Spleen (tissue), 11 donors: ENCODE measurements around the gene ADD2. TPM values are rescaled to one million over a fixed set of nuclear protein-coding genes. Genes with fewer than 3 reads are reported as not detected.
"Not testable (repeated sequence)": the region's sequence is repeated elsewhere in the genome, so short reads cannot be mapped to it uniquely, and the experiment has no call there.

ENCODE experiments used
- DNase-seq: peaks from one replicate; pipeline ENCODE4 v3.0.0-alpha.2; 2020
- H3K27ac ChIP-seq, 8 donors: fragments of 200-600 bp; sonication (generic) in 7 of 8; 1 replicate in 4 of 8; 2 replicates in 4 of 8; pipeline versions ENCODE4 v1.5.0 to v1.8.0; 2016 to 2021; ENCODE audit warnings: inconsistent platforms in 4 of 8, mild to moderate bottlenecking in 4 of 8, moderate library complexity in 1 of 8
- H3K27me3 ChIP-seq, 7 donors: fragments of 200-600 bp; sonication (generic) in 6 of 7; replicated peaks in 1 of 7; 1 replicate in 4 of 7; 2 replicates in 3 of 7; pipeline versions ENCODE4 v1.5.0 to v1.8.0; 2016 to 2021; ENCODE audit warnings: inconsistent platforms in 3 of 7, mild to moderate bottlenecking in 1 of 7
- H3K36me3 ChIP-seq, 6 donors: fragments of 200-600 bp; sonication (generic) in 5 of 6; 1 replicate in 4 of 6; 2 replicates in 2 of 6; pipeline versions ENCODE4 v1.5.0 to v1.8.0; 2016 to 2021; ENCODE audit warnings: inconsistent platforms in 2 of 6
- H3K4me1 ChIP-seq, 6 donors: fragments of 200-600 bp; sonication (generic) in 5 of 6; 1 replicate in 3 of 6; 2 replicates in 3 of 6; pipeline versions ENCODE4 v1.5.0 to v1.8.0; 2016 to 2021; ENCODE audit warnings: inconsistent platforms in 3 of 6
- H3K4me3 ChIP-seq, 8 donors: fragments of 200-600 bp; sonication (generic) in 7 of 8; 1 replicate in 4 of 8; 2 replicates in 4 of 8; pipeline versions ENCODE4 v1.5.0 to v1.8.0; 2016 to 2021; ENCODE audit warnings: inconsistent platforms in 4 of 8, mild to moderate bottlenecking in 4 of 8, moderate library complexity in 2 of 8
- H3K9me3 ChIP-seq, 8 donors: fragments of 200-600 bp; sonication (generic) in 7 of 8; 1 replicate in 4 of 8; 2 replicates in 4 of 8; pipeline versions ENCODE4 v1.5.0 to v1.8.0; 2016 to 2021; ENCODE audit warnings: inconsistent platforms in 4 of 8
- CTCF ChIP-seq, 11 experiments: fragments of 200-600 bp in 7 of 11; fragments of 450-650 bp in 4 of 11; sonication (generic) in 4 of 11; IDR thresholded peaks in 8 of 11; conservative IDR thresholded peaks in 3 of 11; 1 replicate in 7 of 11; 2 replicates in 4 of 11; pipeline versions ENCODE4 v1.4.0 to v1.8.0; 2016 to 2021; ENCODE audit warnings: antibody characterized with exemption in 11 of 11, inconsistent platforms in 4 of 11, mild to moderate bottlenecking in 1 of 11
- POLR2A ChIP-seq, 3 donors: fragments of 450-650 bp; IDR thresholded peaks; one replicate each; pipeline ENCODE4 v1.5.1; 2017; ENCODE audit warnings: antibody characterized with exemption in 3 of 3, mild to moderate bottlenecking in 1 of 3
- POLR2AphosphoS5 ChIP-seq, 3 donors: sonication (generic); formaldehyde crosslinking; IDR thresholded peaks; one replicate each; pipeline ENCODE4 v1.5.1; 2017; ENCODE audit warnings: antibody characterized with exemption in 3 of 3
- WGBS, 5 donors: extraction: QIAGEN DNeasy Blood & Tissue Kit in 3 of 5; methylation state at CpG; one replicate each; pipeline versions ENCODE4 v1.1.5 to v1.1.7; 2013 to 2018; 5-methylcytosine and 5-hydroxymethylcytosine counted together
- intact Hi-C: fragments of 100-400 bp; cut with DNase I; formaldehyde crosslinking; loops from one replicate; pipeline ENCODE4 v1.15.0; 2023; ENCODE audit warnings: low total_unique reads
- polyA plus RNA-seq, 3 donors: library from polyadenylated mRNA; stranded (reverse); fragments of 200-250 nt; gene quantifications; one replicate each; pipeline ENCODE4 v1.2.1, GENCODE V29; 2013
- total RNA-seq, 7 donors: library from RNA; depleted of rRNA in 3 of 7; stranded (reverse); fragments of >200 nt in 3 of 7; fragmentation: NEBNext Ultra II Directional in 4 of 7; extraction: Animal tissue kit (Norgen Biotek cat#: 25700) in 4 of 7; gene quantifications; one replicate each; pipeline versions ENCODE4 v1.1.0 to v1.2.1, GENCODE V29; 2016 to 2021
- donor health status: healthy with polysubstance abuse.
- donor health status: DM: no; HTN: no; CAD: no; lungs with moderate emphysema.
- donor health status: DM: no; HTN: no; CAD: no.
- donor health status: Bipolar disorder and iron deficiency.
- donor health status: healthy.
- donor health status: DM: no; HTN: no; CAD: no.
- donor health status: DM: yes; HTN: yes; CAD: no.

Gene ADD2
- total and polyA plus RNA-seq, 10 donors: 0.47 to 7.1 (median 3.8) TPM

- H3K27me3 ChIP-seq: peaks cover 0 to 5% (median 0%) of the 10 kb centered on the region in 7 donors
- no peak overlapping the region for H3K27ac ChIP-seq
- intact Hi-C loops: no loop called here
- H3K9me3 ChIP-seq: peaks cover 0 to 3% (median 0%) of the 10 kb centered on the region in 8 donors
- H3K4me3 ChIP-seq: no peak overlapping the region
- 71 to 85% (median 75%) methylated on average over 3 of the region's 3 CpGs for WGBS, 5 donors
- no peaks in the 10 kb centered on the region for H3K4me1 ChIP-seq
- TF ChIP-seq CTCF (IDR thresholded peaks at IDR 0.05 in 8 of 11, conservative IDR thresholded peaks at IDR 0.05 in 3 of 11): no peak
- TF ChIP-seq POLR2A (IDR thresholded peaks at IDR 0.05): no peak
- no peak for TF ChIP-seq POLR2AphosphoS5 (IDR thresholded peaks at IDR 0.05)
- no peak for DNase-seq
- no peaks in the 10 kb centered on the region for H3K36me3 ChIP-seq
Observed at GRCh38 chr2:70745276-70745825, 22.6 kb downstream of the ADD2 start.

- intact Hi-C loops: no loop called here
- H3K27ac ChIP-seq: no peak overlapping the region
- peaks cover 0 to 13% (median 4%) of the 10 kb centered on the region in 8 donors for H3K9me3 ChIP-seq
- H3K36me3 ChIP-seq: no peaks in the 10 kb centered on the region
- TF ChIP-seq POLR2AphosphoS5 (IDR thresholded peaks at IDR 0.05) (no peak), CTCF (IDR thresholded peaks at IDR 0.05 in 8 of 11, conservative IDR thresholded peaks at IDR 0.05 in 3 of 11) (no peak), POLR2A (IDR thresholded peaks at IDR 0.05) (no peak)
- H3K4me1 ChIP-seq: no peaks in the 10 kb centered on the region
- no peak overlapping the region for H3K4me3 ChIP-seq
- peaks cover 0 to 5% (median 0%) of the 10 kb centered on the region in 7 donors for H3K27me3 ChIP-seq
- 71 to 81% (median 76%) methylated on average over 3 of the region's 3 CpGs for WGBS, 5 donors
- no peak for DNase-seq
Observed at GRCh38 chr2:70744397-70744796, 23.6 kb downstream of the ADD2 start.

GRCh38 chr2:70743677-70744076 lies 24.3 kb downstream of the ADD2 start:
- no peak overlapping the region for H3K27ac ChIP-seq
- no peak overlapping the region for H3K4me3 ChIP-seq
- DNase-seq: no peak
- no peaks in the 10 kb centered on the region for H3K36me3 ChIP-seq
- intact Hi-C loops: no loop called here
- peaks cover 0 to 14% (median 6%) of the 10 kb centered on the region in 8 donors for H3K9me3 ChIP-seq
- TF ChIP-seq POLR2AphosphoS5 (IDR thresholded peaks at IDR 0.05) (no peak), CTCF (IDR thresholded peaks at IDR 0.05 in 8 of 11, conservative IDR thresholded peaks at IDR 0.05 in 3 of 11) (no peak), POLR2A (IDR thresholded peaks at IDR 0.05) (no peak)
- H3K27me3 ChIP-seq: peaks cover 0 to 5% (median 0%) of the 10 kb centered on the region in 7 donors
- no peaks in the 10 kb centered on the region for H3K4me1 ChIP-seq

GRCh38 chr2:70743068-70743467 lies 24.9 kb downstream of the ADD2 start:
- Histone ChIP-seq H3K36me3 (no peaks in the 10 kb centered on the region), H3K27ac (no peak overlapping the region), H3K4me1 (no peaks in the 10 kb centered on the region), H3K9me3 (peaks cover 0 to 14% (median 6%) of the 10 kb centered on the region in 8 donors), H3K27me3 (peaks cover 0 to 5% (median 0%) of the 10 kb centered on the region in 7 donors), H3K4me3 (no peak overlapping the region)
- intact Hi-C loops: no loop called here
- TF ChIP-seq CTCF (IDR thresholded peaks at IDR 0.05 in 8 of 11, conservative IDR thresholded peaks at IDR 0.05 in 3 of 11) (no peak), POLR2A (IDR thresholded peaks at IDR 0.05) (no peak), POLR2AphosphoS5 (IDR thresholded peaks at IDR 0.05) (no peak)
- DNase-seq: no peak
- 80 to 87% (median 84%) methylated on average over 4 of the region's 4 CpGs for whole genome bisulfite sequencing, 5 donors

GRCh38 chr2:70739492-70739891 lies 28.5 kb downstream of the ADD2 start:
- H3K4me1 ChIP-seq, H3K4me3 ChIP-seq, H3K27ac ChIP-seq, H3K36me3 ChIP-seq, DNase-seq, intact Hi-C loops: not testable (repeated sequence)
- Histone ChIP-seq H3K9me3 (peaks cover 0 to 14% (median 6%) of the 10 kb centered on the region in 8 donors), H3K27me3 (peaks cover 0 to 15% (median 0%) of the 10 kb centered on the region in 7 donors)
- 90 to 100% (median 95%) methylated on average over 1 of the region's 1 CpG for WGBS, 5 donors
